OCI-LY7 (cell line): ENCODE data around the gene MYH10. TPM values are rescaled to one million over a fixed set of nuclear protein-coding genes. Genes with fewer than 3 reads are reported as not detected.

ENCODE experiments used
- BruUV-seq: library from RNA; stranded (reverse); fragments of 400-500 nt; replicated peaks from 2 replicates; lab custom pipeline; 2021; lab: Mats Ljungman, UMichigan
- CTCF ChIA-PET: fragments of 300-600 bp; sonication (Branson Sonifier 250); formaldehyde crosslinking; loops from one replicate; lab custom pipeline; 2022; ENCODE audit warnings: antibody characterized with exemption; ENCODE audit not compliant: unreplicated experiment; lab: Charles Lee
- POLR2A ChIA-PET: fragments of 300-600 bp; sonication (Branson Sonifier 250); formaldehyde crosslinking; loops from one replicate; lab custom pipeline; 2022; ENCODE audit warnings: antibody characterized with exemption; lab: Charles Lee
- DNase-seq: peaks from one replicate; pipeline ENCODE4 v3.0.0-alpha.2; 2015; ENCODE audit warnings: low spot score
- H2AFZ ChIP-seq: fragments of 200-600 bp; sonication (generic), shearing (Covaris generic); 2 replicates; pipeline ENCODE4 v1.6.1; 2014; ENCODE audit warnings: mild to moderate bottlenecking, antibody characterized with exemption, low read length, moderate library complexity
- H3K27ac ChIP-seq: fragments of 200-600 bp; sonication (generic); 2 replicates; pipeline ENCODE4 v1.5.1; 2014; ENCODE audit warnings: mixed run types, low read depth, mild to moderate bottlenecking, moderate library complexity, low read length, inconsistent platforms; ENCODE audit not compliant: poor library complexity, severe bottlenecking
- H3K36me3 ChIP-seq: fragments of 200-600 bp; sonication (generic); 2 replicates; pipeline ENCODE4 v1.6.1; 2014; ENCODE audit warnings: mild to moderate bottlenecking, antibody characterized with exemption, low read length, moderate library complexity, mixed read lengths; ENCODE audit not compliant: insufficient read depth
- H3K4me1 ChIP-seq: fragments of 200-600 bp; sonication (generic); 2 replicates; pipeline ENCODE4 v1.5.1; 2014; ENCODE audit warnings: mild to moderate bottlenecking, low read length; ENCODE audit not compliant: insufficient read depth, poor library complexity, severe bottlenecking
- H3K4me2 ChIP-seq: fragments of 200-600 bp; sonication (generic); 2 replicates; pipeline ENCODE4 v1.6.1; 2014; ENCODE audit warnings: mild to moderate bottlenecking, low read length
- H3K4me3 ChIP-seq: fragments of 200-600 bp; sonication (generic); 2 replicates; pipeline ENCODE4 v1.5.1; 2014; ENCODE audit warnings: mild to moderate bottlenecking, low read depth, low read length; ENCODE audit not compliant: poor library complexity, severe bottlenecking
- H3K79me2 ChIP-seq: fragments of 200-600 bp; sonication (generic); 2 replicates; pipeline ENCODE4 v1.6.1; 2016; ENCODE audit warnings: low read depth, mild to moderate bottlenecking, low read length, moderate library complexity, mixed read lengths; ENCODE audit not compliant: insufficient read depth
- H3K9me2 ChIP-seq: fragments of 200-600 bp; sonication (generic); 2 replicates; pipeline ENCODE4 v1.6.1; 2016; ENCODE audit warnings: mild to moderate bottlenecking, low read length, mixed read lengths; ENCODE audit not compliant: insufficient read depth
- H3K9me3 ChIP-seq: fragments of 200-600 bp; sonication (generic); 2 replicates; pipeline ENCODE4 v1.6.1; 2014; ENCODE audit warnings: mild to moderate bottlenecking, mixed run types, low read length, mixed read lengths
- H4K20me1 ChIP-seq: fragments of 200-600 bp; sonication (generic); 2 replicates; pipeline ENCODE4 v1.6.1; 2014; ENCODE audit warnings: mild to moderate bottlenecking, antibody characterized with exemption, low read length, moderate library complexity, mixed read lengths; ENCODE audit not compliant: insufficient read depth
- CTCF ChIP-seq: fragments of 200-600 bp; sonication (generic); conservative IDR thresholded peaks from 2 replicates; pipeline ENCODE4 v1.5.1; 2014; ENCODE audit warnings: mild to moderate bottlenecking, antibody characterized with exemption, low read length, moderate library complexity, mixed read lengths
- EZH2phosphoT487 ChIP-seq: fragments of 200-600 bp; sonication (generic); IDR thresholded peaks from 2 replicates; pipeline ENCODE4 v1.6.1; 2018; ENCODE audit warnings: low read depth, borderline replicate concordance, mild to moderate bottlenecking, mixed run types, antibody characterized with exemption, low read length, moderate library complexity, mixed read lengths
- intact Hi-C: fragments of 100-400 bp; cut with micrococcal nuclease; formaldehyde crosslinking; loops from one replicate; pipeline ENCODE4 v1.10.0; 2022; ENCODE audit not compliant: unreplicated experiment
- total RNA-seq, 2 experiments: library from RNA; depleted of rRNA in 1 of 2; stranded (reverse); fragments of >200 nt in 1 of 2; shearing (Covaris generic) in 1 of 2; gene quantifications; 2 replicates each; pipeline ENCODE4 v1.2.3, GENCODE V29; 2014 to 2022

The MYH10 gene
- total RNA-seq, 2 experiments from 2014 or later = 41.9 to 60.4 TPM

DNA sequence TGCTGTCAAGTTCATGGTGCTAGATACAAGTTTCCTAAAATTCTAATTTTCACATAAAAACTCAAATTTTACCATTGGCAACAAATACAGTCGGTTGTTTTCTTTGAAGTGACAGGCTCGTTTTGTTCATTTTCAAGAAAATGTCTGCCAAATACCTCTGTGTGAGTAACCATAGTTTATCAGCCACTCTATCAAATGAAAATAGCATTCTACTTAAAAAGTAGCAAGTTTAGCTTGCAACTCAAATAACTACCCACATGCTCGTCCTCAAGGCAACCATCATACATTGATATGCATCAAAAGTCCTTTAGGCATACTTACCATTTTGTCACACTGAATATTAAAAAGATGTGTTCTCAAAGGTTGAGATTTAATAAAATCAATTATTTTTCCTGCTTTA is 11.7 kb downstream of the MYH10 start:
- intact Hi-C loops = no loop called here
- Histone ChIP-seq H3K4me1 (no peaks in the 10 kb centered on the region), H4K20me1 (no peaks in the 10 kb centered on the region), H3K36me3 (peaks cover 32% of the 10 kb centered on the region), H3K9me3 (no peaks in the 10 kb centered on the region), H3K4me3 (no peak overlapping the region), H2AFZ (no peak overlapping the region), H3K9me2 (no peaks in the 10 kb centered on the region), H3K4me2 (no peak overlapping the region), H3K79me2 (peaks cover 6% of the 10 kb centered on the region; the same call in 1 of the 2 replicates), H3K27ac (no peak overlapping the region)
- CTCF ChIA-PET = no interaction called here
- BruUV-seq = no TSS peak
- DNase-seq = no peak
- POLR2A ChIA-PET = no interaction called here
- TF ChIP-seq CTCF (no peak), EZH2phosphoT487 (no peak)

GRCh38 chr17:8614988-8615387 is 15.5 kb downstream of the MYH10 start:
- DNase-seq = no peak
- CTCF ChIA-PET = no interaction called here
- Histone ChIP-seq H3K27ac (no peak overlapping the region), H3K4me3 (no peak overlapping the region), H3K4me2 (no peak overlapping the region), H4K20me1 (no peaks in the 10 kb centered on the region), H3K9me2 (no peaks in the 10 kb centered on the region), H3K4me1 (no peaks in the 10 kb centered on the region), H2AFZ (no peak overlapping the region), H3K36me3 (peaks cover 6% of the 10 kb centered on the region), H3K9me3 (0 out of 2 replicates have a peak, but pooled peaks cover 5% of the 10 kb centered on the region), H3K79me2 (no peaks in the 10 kb centered on the region)
- POLR2A ChIA-PET = interaction anchor here (0.6 kb wide), 1 partner anchor 37 kb away, joined by 3 read pairs; no protein-coding TSS in a partner anchor
- no TSS peak for BruUV-seq
- intact Hi-C loops = no loop called here
- no peak for TF ChIP-seq CTCF
- TF ChIP-seq EZH2phosphoT487 = no peak

- TF ChIP-seq CTCF (no peak), EZH2phosphoT487 (no peak)
- no peak for DNase-seq
- no TSS peak for BruUV-seq
- no peak overlapping the region for H3K4me2 ChIP-seq
- H3K27ac ChIP-seq = no peak overlapping the region
- intact Hi-C loops = no loop called here
- H3K36me3 ChIP-seq = peaks cover 3% of the 10 kb centered on the region
- H3K4me1 ChIP-seq = no peaks in the 10 kb centered on the region
- ChIA-PET POLR2A (no interaction called here), CTCF (no interaction called here)
- no peak overlapping the region for H3K4me3 ChIP-seq
- no peaks in the 10 kb centered on the region for H3K79me2 ChIP-seq
- H2AFZ ChIP-seq = no peak overlapping the region
- H3K9me3 ChIP-seq = 0 out of 2 replicates have a peak, but pooled peaks cover 5% of the 10 kb centered on the region
- H4K20me1 ChIP-seq = no peaks in the 10 kb centered on the region
- no peaks in the 10 kb centered on the region for H3K9me2 ChIP-seq
Observed at GRCh38 chr17:8611619-8612298, 18.8 kb downstream of the MYH10 start.
